Activated CD4-positive, alpha-beta T cell treated with anti-CD3 and anti-CD28 coated beads for 4 hours (primary cell): ENCODE measurements around the gene FAM20C.
"Not testable (repeated sequence)": the region's sequence is repeated elsewhere in the genome, so short reads cannot be mapped to it uniquely, and the experiment has no call there.

Experiments
- DNase-seq, 2 donors: peaks; one replicate each; pipeline ENCODE4 v3.0.0-alpha.2; 2020

The FAM20C gene

DNA sequence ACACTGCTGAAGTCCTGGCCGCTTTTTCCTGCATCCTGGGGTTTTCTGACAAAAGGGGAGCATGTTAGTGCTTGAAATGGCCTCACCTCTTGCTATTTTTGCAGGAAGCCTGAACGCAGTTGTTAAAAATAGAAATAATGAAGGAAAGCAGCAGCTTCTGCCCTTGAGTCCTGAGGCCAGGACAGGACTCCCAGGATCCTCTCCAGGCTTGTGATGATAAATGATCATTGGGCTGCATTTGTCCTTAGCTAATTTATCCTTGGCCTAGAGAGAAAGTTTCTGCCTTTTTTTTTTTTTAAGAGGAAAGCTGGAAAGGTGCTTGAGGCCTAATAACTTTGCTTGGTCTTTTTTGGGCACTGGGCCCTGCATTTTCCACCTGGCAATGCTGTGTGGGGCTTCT, 17.7 kb upstream of the FAM20C start:
- no peak for DNase-seq

DNA sequence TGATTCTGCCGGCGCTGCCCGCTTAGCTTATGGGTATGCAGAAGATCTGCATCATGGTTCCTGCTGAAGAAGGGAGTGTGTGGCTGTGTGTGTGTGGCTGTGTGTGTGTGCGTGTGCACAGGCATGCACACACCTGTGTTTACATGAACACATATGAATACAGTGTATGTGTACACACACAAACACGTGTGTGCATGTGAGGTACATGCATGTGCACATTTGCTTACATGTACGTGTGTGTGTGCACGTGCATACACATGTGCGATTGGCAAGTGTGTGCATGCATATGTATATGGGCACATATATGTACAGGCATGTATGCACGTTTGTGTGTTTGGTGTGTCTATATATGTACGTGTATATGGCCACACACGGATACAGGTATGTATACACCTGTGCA, 16.4 kb upstream of the FAM20C start:
- DNase-seq, result no peak

DNA sequence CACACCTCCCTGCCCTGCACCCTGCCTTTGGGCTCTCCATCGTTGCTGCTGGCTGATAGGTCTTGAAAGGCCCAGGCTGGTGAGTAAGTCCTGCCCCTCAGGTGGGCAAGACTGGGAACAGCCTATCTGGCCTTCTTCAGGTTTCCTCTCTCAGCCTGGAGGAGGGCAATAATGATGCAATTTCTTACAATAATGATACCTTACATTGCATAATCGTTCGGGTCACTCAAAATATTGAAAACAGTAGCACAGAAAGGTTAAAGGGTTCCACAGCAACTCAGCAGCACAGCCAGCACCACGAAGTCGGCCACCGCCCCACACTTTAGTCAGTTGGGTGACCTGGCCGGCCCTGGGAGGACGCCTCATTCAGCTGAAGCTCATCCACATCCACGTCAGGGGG, 16.0 kb upstream of the FAM20C start:
- no peak for DNase-seq

DNA sequence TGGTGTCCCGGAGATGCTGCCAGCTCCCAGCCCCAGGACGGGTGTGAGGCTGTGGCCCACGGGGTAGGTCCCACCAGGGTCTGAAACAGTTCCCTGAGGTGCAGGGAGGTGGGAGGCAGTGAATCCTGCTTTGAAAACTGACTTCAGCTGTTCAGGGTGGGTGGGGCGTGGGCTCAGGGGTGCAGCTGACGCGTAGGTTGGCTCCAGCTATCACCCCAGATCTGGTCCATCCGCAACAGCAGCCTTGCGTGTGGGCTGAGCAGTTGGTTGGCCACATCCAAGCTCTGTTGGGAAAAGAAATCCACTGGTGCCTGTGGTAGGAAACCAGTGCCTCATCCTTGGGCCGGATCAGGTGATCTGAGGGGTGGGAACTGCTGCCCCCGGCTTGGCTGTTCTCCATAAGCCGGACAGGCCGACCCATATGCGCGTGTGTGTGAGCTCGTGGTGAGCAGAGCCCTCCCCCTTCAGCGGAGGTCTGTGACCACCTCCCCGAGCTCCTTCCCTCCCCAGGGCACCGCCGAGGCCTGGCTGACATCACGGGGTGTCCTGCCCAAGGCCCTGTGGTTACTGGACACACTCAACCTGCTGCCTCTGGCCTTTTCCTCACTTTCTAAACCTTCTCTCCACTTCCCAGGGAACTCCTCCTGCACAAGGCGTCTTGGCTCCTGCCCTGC, 15.4 kb upstream of the FAM20C start:
- no peak for DNase-seq

DNA sequence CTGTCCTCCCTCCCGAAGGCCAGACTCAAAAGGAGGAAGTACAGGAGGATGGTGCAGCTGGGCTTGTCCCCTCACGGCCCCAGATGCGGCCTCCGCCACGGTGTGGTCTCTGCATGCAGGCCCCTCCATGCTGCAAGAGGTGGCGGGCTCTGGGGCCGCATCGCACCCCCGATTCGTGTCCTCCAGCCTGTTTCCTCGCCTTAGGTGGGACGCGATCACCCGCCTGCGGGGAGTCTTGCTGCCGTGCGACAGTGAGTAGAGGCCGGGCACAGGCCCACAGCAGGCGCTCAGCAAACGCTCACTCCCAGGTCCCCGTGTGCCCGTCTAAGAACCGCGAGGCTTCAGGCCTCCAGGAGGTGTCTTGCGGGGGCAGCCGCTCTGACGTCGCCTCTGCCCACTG, 13.9 kb upstream of the FAM20C start:
- DNase-seq, result no peak

DNA sequence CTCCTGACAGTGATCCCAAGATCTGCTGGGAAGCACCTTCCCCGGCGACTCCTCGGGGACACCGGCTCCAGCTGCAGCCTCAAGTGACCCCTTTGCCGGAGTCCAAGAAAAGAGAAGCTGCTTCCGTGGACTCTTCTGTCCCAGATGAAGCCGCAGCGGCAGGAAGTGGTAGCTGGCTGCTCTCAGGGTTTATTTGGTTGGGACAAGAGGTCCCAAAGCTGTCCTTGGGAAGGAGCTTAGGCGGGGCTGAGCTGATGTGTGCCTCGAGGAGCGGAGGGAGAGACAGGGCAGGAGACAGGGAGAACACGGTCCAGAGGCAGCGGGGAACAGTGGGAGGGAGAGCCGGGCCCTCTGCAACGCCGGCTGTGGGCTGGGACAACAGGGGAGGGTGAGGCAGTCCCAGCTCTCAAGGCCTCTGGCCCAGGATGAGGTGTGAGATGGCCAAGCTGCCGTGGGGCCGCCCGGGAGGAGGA, 13.1 kb upstream of the FAM20C start:
- no peak for DNase-seq

DNA sequence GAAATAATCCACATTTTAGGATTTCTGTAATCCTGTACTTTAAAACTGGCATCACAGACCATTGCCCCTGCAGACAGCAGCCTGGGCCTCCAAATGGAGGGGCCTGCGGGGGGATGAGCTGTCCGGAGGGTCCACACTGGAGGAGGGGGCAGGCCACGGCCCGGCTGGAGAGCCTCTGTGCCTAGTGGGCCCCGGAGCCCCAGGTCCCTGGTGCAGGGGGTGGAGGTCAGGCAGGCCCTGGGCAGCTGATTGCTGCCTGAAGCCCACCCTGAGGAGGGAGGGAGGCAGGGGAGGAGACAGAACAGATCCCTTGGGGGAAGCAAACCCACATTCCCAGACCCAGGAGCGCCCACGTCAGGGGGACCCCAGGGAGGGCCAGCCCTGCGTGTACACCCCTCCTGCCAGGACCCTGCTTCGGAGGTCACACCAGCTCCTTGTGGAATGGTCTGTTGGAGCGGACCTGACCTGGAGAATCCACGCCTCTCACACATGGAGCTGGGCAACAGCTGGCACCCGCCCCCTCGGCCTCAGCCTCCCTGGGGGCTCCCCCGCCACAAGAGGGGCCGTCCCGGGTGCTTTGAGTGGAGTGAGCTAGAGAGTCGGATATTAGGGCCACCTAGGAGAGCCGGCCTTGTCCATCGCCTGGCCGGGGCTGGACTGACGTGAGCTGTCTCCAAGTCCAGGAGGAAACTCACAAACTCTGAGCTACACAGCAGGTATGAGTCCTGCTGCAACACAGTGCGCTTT, 12.2 kb upstream of the FAM20C start:
- DNase-seq, result no peak

DNA sequence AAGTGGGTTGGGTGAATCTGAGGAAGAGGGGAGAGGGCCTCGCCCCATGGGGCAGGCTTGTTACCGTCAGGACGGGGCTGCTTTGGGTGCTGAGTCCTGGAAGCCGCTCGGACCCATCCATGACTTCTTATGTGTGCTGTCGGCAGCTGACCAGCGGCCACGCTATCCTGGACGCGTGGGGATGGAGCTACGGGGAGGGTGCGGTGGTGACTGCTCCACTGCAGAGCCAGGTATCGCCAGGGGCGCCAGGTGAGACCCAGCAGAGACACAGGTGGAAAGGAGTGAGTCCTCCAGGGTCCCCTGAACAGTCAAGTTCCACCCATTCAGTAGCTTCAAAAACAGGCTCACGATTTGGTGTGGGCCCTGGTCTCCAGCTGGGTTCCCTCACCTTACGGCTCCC, 10.6 kb upstream of the FAM20C start:
- DNase-seq, result no peak

DNA sequence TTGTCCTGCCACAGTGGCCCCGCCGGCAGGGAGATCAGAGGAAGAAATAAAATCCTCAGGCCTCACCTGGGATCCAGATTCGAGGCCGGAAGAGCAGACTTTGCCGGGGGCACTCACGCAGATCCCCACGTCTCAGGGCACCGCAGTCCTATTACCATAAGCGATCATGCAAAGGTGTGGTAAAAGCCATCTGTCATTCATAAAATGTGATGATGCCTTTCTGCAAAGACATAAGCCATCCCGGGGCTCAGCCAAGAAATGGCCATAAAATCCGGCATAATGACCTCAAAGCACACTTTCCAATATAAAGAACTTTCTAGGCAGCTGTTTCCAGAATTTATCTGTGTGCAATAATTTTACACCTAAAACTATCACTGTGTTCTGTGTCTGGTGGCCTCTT, 9.9 kb upstream of the FAM20C start:
- not testable (repeated sequence) for DNase-seq

DNA sequence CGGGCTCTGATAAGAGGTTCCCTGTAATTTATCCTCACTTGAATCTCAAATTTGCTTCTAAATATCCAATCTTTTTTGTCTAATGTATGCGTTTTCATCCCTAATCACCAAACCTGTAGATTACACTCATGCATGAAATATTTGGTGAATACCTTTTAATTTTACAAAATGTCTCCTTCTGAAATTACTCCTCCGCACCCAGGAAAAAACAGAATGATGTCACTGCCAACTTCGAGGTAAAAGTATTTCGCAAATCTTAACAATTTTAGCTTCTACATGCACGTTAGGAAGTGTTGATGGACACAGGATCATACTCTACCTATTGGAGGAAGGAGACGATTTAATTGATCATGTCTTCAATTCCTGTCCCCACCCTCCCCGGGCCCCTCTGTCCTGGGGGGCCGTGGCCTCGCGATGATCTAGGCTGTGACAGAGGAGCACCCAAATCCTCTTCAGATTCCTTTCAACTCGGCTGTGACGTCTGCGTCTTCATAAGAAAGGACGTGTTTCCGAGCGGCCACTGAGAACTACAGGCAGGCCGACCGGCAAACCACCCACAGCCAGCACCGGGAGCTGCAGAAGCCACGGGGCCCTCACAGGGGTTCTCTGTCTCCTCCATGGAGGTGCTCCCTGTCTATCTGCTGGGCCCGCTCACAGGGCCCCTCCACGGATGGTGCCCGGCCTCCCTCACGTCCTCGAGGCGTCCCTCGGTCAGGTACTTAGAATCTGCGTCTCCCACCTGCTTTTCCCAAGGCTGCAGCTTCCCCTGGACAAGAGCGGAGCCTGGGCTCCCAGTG, 8.7 kb upstream of the FAM20C start:
- DNase-seq, result no peak

DNA sequence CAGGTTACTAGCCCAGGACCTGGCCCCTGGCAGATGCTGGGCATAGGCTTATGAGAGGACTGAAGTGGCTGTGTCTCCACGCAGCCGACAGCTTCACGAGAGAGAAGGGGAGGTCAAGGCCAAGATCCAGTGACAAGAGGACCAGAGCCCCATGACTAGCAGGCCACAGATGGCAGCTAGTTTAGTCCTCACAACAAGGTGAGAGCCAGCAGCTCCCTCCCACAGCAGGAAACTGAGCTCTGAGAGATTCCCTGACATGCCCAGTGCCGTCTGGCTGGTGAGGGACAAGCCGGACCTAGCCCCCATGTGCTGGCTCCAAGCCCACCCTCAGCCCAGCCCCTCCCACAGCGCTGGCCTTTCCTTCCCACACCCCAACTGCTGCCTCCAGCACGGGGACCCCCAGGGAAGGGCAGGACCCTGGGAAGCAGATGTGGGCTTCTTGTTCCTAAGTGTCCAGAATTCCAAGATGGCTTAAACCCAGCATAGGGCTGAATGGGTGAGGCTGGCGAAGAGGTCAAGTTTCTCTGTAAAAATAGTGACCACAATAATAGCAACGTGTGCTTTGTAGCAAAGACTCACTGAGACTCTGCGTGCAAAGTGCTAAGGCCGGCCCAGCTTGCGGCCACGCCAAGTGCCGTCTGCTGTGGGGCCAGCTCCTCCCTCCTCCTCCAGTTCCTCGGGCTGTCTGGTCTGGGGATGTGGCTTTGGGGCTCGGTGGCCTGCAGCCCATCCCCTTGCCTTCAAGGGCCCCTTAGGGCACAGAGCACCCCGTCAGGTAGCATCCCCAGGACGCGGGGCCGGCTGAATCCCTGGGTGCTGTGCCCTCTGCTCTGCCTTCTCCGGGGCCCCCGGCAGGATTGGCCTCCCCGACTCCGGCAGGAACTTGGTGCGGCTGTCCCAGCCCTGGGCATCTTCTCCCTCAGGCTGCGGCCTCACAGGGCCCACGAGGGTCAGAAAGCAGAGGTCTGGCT, 7.8 kb upstream of the FAM20C start:
- no peak for DNase-seq

DNA sequence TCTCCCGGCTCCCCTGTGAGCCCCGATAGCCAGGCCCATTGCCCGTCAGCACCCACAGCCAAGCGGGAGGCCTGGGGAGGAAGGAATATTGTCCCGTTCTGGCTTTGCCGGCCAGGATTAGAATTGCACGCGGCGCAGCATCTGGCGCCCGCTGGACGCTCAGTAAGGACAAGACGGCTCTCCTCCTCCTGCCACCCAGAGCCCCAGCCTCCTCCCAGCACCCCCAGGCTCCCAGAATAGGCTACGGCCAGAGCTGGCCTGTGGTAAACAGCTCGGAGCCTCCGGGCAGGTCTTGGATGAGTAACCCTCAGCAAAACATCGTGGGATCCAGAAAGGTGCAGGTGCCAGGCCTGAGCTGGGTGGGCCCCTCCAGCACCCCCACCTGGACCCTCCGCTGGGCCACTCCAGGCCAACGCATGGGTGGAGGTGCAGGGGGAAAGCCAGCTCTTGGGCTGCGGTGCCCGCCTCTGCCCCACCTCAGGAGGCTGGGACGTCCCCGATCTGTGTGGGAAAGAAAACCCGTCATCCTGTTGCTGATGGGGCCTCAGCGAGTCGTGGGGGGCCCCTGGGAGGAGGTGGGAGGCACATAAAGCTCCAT, 5.8 kb upstream of the FAM20C start:
- DNase-seq, result no peak

DNA sequence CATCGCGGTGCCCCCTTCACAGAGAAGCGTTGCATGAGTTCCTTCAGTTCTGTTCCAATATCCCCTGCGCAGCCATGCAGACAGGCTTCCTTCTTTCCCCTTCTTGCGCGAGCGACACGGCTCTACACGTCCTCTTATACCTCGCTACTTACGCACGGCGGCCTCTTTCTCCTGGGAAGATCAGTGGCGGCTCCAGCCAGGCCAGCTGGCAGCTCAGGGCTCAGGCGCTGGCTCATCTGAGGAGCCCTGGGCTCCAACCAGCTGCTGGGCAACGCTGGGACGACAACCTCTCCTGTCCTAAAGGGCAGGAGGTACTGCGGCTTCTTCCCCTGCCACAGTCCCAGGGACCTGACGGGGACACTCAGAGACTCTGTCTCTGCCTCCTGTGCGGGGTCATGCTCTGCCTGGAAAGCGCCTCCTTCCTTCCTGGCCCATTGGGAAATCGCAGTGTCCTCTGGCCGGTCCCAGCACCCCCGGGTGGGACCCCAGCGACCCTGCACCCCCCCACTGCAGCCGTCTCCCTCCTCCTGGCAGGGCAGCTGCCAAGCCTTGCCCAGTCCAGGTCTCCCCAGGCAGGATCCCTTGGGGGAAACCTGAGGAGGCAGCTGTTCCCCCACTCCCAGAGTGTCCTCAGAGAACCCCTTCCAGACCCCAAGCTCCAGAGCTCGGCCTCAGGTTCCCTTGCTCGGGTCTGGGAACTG, 5.0 kb upstream of the FAM20C start:
- no peak for DNase-seq

DNA sequence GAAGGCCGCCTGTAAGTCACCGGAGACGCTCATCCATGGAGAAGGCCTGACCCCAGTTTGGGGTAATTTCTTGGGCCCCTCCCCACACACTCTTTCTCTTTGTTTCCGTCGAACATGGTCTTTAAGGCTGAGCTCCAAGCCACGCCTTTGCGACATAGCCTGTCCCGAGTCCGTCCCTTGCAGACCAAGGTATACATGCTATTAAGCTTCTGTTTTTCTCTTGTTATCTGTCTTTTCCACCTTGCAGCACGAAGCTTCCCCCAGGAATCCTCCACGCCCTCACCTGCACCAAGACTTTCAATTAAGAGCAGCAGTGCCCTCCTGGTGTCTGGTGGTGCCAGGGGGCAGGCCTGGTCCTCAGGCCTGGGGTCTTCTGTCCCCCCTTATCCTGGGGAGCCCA, 4.2 kb upstream of the FAM20C start:
- no peak for DNase-seq

DNA sequence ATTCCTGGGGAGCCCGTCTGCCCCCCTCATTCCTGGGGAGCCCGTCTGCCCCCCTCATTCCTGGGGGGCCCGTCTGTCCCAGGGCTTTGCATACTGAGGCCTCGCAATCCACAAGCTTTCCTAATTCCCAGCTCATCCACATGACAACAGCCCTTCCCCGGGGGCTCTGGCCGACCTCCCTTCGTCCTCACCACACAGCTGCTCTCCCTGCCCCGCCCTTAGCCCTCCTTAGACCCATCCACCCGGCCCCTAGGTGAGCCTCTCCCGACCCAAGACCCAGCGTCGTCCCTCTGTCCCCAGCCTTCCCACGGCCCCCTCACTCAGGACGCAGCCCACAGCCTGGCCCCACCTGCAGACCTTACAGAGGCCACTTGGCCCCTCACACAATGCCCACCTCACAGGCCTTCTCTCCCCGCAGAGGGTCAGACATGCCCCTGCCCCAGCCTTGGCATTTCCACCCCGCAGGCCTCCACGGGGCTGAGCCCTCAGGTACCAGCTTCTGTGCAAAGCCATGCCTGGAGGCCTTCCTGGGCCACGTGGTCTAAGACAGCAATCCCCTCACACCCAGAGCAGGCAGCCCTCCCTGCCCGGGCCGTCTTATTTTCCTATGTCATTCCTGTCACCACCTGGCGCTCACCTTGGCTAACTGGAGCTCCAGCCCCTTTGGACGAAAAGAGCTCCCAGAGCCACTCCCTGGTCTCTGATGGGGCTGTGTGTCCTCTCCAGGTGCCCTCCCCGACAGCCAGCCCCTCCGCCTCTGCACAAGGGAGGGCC, 3.5 kb upstream of the FAM20C start:
- no peak for DNase-seq

DNA sequence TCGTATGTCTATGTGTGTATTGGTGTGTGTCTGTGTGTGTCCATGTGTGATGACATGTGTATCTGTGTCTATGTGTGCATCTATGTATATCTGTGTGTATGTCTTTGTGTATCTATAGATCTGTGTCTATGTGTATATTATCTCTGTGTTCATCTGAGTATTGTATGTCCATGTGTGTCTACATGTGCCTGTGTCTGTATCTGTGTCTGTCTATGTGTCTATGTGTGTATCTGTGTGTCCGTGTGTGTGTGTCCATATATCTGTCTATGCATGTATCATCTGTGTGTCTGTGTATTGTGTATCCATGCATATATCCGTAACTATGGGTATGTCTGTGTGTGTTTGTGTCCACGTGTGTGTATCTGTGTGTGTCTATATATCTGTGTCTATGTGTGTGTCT, 2.7 kb upstream of the FAM20C start:
- DNase-seq, result no peak

DNA sequence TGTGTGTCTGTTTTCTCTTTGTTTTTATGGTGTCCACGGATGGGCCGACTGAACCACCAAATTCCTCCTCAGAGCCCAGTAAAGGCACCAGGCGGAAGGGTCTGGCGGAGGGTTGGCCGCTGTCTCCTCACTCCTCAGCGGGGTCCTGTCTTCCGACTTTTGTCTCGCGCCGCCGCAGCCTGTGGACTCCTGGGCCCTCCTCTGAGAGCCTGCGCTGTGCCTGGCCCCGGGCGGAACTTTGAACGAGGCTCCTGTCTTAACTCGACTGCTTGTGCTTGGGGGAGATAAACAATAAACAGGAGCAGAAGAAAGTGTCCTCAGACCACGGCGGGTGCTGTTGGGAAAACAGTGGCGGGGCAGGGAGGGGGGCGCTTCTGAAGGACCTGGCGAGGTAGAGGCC, 2.2 kb upstream of the FAM20C start:
- no peak for DNase-seq

DNA sequence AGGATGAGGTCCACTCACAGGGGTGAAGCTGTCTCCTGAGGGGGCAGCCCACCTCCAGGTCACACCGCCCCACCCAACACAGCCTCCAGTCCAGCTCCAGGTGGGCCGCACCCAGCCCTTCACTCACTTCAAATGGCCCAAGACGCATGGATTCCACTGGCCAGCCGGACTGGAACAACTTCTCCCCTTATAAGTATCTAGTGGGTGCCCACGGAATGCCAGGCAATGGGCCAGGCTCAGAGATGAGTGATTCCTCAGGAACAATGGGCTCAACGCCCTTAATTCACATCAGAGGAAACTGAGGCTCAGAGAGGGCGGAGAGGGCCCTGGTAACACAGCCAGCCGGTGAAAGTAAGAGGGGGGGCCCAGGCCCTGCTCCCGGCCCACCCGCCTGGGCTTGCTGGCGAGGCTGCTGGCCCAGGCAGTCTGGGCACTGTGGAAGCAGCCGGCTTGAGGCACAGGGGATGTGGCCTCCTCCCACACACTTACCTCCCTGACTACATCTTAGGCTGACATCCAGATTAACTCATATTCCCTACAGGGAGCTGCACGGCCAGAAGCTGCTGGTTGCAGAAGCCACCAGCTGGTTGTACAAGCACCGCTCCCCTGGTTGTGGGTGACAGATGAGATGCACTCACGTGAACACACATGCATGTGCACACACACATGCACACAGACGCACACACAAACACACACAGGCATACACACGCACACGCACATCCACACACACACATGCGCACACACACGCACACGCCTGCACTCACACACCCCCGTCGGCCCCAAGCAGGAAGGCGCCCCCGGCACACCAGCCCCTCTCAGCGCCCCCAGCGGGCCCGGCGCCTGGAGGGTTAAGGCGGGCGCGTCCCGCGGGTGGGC, 1.0 kb upstream of the FAM20C start:
- DNase-seq, result no peak

DNA sequence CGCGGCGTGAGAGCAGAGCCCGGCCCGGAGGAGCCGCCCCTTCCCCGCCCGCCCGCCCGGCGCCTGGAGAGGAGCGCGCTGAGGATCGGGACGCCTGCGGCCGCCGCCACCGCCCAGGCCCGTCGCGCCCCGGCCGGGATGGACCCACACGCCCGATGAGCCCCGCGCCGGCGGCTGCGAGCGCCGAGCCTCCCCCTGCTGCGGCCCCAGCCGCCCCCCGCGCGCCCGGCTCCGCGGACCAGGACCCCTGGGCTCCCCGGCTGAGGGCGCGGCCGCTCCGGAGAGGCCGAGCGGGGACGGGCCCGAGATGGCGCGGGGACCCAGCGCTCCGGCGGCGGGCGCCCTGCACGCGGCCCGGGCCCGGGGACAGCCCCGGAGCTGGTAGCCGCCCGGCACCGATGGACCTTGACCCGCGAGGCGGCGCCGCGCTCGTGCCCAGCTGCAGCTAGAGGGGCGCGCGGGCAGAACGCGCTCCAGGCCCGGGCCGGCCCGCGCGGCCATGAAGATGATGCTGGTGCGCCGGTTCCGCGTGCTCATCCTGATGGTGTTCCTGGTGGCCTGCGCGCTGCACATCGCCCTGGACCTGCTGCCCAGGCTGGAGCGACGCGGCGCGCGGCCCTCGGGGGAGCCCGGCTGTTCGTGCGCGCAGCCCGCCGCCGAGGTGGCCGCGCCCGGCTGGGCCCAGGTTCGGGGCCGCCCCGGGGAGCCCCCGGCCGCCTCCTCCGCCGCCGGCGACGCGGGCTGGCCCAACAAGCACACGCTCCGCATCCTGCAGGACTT, 520 bp downstream of the FAM20C start:
- DNase-seq, result no peak
